Panc1 (cell line): ENCODE measurements around the gene CD2BP2.

Source experiments
- SIN3A ChIP-seq: IDR thresholded peaks from 2 replicates; pipeline ENCODE4 v1.6.1; 2012; ENCODE audit warnings: low read depth, mild to moderate bottlenecking, low read length, moderate library complexity, borderline replicate concordance; ENCODE audit not compliant: insufficient read depth
- TF ChIP-seq, protein P1 (sequence below): fragments of 450-650 bp; IDR thresholded peaks from 2 replicates; pipeline ENCODE4 v1.5.1; 2017; ENCODE audit warnings: mild to moderate bottlenecking

DNA sequence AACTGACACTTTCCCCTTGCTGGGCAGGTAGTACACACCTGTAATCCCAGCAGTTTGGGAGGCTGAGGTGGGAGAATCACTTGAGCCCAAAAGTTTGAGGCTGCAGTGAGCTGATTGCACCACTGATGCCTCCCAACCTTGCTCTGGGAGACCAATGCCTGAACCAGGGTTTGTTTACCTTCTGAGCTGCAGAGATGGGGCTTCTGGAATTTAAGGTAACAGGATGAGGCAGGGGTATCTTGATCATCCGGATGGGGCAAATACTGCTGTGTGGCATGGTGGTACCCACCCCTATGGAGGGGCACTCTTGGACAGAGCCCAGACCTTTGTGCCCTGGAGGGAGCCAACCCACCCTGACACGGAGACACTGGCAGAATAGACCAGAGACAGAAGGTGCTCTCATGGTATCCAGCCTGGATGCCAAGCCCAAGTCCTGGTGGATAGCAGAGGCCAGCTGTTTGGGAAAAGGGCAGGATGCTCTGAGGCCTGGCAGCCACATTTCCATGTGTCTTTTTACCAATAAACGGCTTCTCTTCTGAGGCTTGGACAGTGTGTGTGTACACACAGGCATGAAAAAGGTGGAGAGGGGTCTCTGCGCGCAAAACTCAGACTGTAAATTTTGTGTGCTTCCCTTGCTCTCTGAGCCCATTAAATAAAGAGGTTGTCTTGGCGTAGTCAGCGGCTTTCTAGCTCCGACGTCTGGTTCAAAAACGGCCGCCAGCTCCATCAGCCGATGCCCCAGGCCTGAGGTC is 44.5 kb upstream of the CD2BP2 start:
- TF ChIP-seq SIN3A: no peak
- TF ChIP-seq, protein P1, sequence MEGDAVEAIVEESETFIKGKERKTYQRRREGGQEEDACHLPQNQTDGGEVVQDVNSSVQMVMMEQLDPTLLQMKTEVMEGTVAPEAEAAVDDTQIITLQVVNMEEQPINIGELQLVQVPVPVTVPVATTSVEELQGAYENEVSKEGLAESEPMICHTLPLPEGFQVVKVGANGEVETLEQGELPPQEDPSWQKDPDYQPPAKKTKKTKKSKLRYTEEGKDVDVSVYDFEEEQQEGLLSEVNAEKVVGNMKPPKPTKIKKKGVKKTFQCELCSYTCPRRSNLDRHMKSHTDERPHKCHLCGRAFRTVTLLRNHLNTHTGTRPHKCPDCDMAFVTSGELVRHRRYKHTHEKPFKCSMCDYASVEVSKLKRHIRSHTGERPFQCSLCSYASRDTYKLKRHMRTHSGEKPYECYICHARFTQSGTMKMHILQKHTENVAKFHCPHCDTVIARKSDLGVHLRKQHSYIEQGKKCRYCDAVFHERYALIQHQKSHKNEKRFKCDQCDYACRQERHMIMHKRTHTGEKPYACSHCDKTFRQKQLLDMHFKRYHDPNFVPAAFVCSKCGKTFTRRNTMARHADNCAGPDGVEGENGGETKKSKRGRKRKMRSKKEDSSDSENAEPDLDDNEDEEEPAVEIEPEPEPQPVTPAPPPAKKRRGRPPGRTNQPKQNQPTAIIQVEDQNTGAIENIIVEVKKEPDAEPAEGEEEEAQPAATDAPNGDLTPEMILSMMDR: no peak
